ENCODE data around the gene CLN6. TPM values are rescaled to one million over a fixed set of nuclear protein-coding genes. Genes with fewer than 3 reads are reported as not detected.

The CLN6 gene
- total RNA-seq: 7.5 and 17.2 TPM in 2 replicates

GRCh38 chr15:68229386-68230156 is at the start of gene CLN6:
Gene CLN6 (minus strand): TSS chr15:68229728. CDS start chr15:68229584, 144 bp downstream.

GRCh38 chr15:68277603-68278344 is 48.2 kb upstream of the CLN6 start, which contains the start of gene FEM1B:
Gene FEM1B (plus strand): TSS chr15:68277745. CDS start chr15:68278418, 673 bp downstream.

GRCh38 chr15:68204776-68205557 is 24.6 kb downstream of the CLN6 start, which contains the start of gene CALML4:
Gene CALML4 (minus strand): TSS chr15:68205332. CDS start chr15:68205247, 85 bp downstream.

Other genes starting within 250 kb of the CLN6 start
- 6.5 and 16.5 TPM in 2 replicates for gene PIAS1, start 175.4 kb downstream of the CLN6 start, total RNA-seq
- gene CALML4, start 24.4 kb downstream of the CLN6 start, total RNA-seq: 3.8 and 8.2 TPM in 2 replicates
- gene FEM1B, start 48.0 kb upstream of the CLN6 start, total RNA-seq: 155 and 220 TPM in 2 replicates
- under 0.01 TPM in 1 of 2 replicates, not detected in the other for gene ITGA11, start 202.4 kb upstream of the CLN6 start, total RNA-seq